ENCODE results near the gene GRIN2C.

GRIN2C gene

DNA sequence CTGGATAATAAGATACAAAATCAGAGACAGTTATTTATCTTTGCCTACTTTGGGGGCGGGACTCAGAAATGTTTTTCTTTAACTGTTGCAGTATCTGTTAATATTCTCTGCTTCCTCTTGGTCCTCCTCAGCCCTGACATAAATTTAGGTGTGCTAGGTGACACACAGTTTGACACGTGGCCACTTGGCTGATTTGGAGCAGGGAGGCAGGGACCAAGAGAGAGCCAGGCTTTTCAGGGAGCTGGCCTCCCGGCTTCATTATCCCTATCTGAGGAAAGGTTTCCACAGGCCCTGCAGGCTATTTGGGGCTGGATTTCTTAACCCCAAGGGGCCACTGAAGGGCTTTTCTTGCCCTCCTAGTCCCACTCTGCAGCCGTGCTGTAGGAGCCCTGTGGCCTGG, 63.5 kb downstream of the GRIN2C start:
- DNase-seq: no peak

DNA sequence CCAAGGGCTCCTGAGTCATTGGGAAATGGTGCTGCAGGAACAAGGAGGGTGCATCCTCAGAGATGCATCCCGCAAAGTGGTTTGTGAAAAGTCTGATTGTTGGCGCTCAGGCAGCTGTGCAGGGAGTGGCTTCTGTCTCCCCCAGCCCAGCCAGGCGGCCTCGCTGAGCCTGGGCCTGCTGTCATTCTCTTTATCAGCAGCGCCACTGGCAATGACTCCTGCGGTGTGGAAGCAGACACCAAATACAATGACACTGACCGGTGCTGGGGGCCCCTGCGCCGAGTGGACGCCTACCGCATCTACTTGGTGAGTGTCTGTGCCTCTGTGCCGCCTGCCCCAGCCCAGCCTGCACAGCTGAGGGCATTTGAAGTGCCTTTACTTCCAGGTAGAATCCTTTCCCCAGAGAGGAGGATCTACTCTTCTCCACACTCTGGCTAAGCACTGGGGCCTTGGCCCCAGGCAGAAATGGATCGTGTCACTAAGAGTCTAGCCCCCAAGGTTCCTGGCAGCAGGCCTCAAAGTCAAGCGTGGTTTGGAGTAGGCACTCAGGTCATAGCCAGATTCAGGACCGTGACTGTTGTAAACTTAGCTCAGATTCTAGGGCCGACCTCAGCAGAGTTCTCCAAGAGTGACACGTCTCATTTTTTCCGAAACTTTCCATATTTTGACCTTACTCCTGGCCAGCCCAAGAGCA, 64.2 kb downstream of the GRIN2C start:
- no peak for DNase-seq

DNA sequence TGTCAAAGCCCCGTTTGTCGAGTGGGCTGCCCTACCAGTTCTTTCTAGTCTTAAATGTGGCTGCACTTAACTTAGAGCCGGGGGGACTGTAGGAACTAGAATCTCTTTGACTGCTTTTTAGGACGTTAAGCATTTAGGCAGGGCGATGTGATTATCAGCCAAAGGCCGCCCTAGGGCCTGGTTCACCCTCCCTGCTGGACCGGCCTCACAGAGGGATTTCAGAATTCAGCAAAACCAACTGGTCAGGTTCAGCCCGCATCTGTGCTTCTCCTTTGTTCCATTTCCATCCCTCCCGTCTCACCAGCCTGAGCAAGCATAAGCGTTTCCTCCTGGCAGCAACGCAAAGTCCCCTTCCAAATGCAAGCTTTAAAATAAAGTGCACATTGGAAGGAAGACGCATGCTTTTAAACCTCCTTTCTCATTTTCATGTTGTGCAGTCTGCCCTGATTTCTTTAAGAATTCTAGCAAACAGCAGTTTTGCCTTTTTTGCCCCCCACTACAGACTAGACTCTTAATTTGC, 67.0 kb downstream of the GRIN2C start:
- no peak for DNase-seq

All from stimulated activated CD4-positive, alpha-beta T cell treated with anti-CD3 and anti-CD28 coated beads, Interleukin-2, amount 100 ng/mL, for 48 hours (primary cell).